ENCODE measurements around the gene GABRP.
"Not testable (repeated sequence)": the region's sequence is repeated elsewhere in the genome, so short reads cannot be mapped to it uniquely, and the experiment has no call there.

The GABRP gene

DNA sequence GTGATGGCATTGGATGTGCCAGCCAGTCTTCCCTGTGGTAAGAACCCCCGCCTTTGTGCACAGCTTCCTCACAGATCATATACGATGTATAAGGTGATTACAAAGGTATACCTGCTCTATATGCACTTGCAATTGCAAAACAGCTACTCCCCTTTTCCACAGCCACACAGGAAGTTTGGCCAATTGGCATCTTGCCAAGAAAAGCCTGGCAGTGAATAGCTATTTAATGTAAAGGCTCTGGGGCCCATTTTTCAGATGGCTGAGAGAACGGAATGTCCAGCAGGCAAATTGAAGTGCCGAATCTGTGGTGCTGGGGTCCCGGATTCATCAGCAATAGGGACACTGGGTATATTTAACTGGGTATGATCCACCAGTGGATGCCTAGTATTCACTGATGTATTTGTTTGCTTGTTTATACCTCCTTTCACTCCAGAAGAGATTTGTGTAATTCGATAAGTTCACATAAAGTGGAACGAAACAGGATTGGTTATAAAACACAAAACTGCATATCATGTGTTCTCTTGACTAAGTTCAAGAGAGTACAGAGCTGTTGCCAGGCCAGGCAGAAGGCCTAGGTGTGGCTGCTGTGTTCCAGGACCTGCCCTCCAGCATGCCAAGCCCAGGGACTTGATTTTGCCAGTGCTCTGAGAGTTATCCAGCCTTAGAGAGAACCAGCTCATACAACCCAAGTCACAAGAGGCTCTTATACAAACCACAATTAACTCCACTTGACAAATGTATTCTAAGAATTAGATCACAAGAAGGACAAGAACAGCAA is 27.7 kb upstream of the GABRP start:
- DNase-seq (ENCODE audit: low spot score), result no peak

DNA sequence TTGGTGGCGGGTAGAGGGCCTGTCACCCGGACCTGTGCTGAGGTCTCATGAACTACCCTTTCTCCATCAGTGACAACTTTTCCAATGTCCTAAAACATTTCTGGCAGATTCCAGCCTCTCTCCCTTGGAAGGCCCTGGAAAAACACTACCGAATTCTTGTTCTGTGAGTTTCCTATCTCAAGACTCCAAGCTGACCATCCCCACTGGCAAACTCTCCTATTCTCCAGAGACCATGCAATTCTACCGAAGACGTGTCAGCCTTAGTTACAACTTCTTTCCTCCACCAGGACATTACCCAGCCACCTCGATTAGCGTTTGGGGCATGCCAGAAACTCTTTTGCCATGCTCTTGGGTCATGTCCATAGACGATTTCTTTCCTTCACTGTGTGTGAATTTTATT is 26.8 kb upstream of the GABRP start:
- no peak for DNase-seq (ENCODE audit: low spot score)

DNA sequence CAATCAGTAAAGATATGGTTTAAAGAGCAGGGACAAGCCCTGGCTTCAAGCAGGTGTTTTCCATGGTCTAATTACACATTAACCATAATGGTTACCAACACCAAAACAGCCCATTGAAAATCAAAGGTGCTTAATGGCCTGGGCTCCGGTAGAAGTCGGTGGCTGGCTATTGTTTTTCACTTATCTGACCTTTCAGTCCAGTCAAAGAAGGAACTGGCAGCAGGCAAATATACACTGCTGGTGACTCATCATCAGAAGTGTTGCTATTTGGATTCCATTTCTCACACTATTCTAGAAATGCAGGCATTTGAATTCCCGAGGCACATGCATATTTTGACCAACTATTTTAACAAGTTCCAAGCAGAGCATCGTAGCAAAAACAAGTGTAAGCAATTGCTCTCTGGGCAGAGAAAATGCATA is 26.3 kb upstream of the GABRP start:
- DNase-seq (ENCODE audit: low spot score), result no peak

DNA sequence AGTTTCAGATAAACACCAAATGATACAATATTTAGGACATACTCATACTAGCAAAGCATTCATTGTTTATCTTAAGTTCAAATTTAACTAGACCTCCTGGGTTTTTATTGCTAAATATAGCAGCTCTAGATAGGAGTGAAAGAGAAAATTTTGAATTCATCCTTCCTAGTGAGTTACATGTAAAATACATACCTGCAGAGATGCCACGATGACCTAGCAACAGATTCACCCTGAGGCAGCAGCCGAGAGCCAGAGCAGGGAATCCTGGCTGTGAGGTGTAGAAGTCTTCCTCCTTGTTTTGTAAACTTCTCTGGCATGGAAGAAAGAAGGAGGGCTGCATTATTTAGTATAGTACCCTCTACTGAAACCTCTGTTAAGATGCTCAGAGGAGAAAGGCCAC is 25.9 kb upstream of the GABRP start:
- no peak for DNase-seq (ENCODE audit: low spot score)

DNA sequence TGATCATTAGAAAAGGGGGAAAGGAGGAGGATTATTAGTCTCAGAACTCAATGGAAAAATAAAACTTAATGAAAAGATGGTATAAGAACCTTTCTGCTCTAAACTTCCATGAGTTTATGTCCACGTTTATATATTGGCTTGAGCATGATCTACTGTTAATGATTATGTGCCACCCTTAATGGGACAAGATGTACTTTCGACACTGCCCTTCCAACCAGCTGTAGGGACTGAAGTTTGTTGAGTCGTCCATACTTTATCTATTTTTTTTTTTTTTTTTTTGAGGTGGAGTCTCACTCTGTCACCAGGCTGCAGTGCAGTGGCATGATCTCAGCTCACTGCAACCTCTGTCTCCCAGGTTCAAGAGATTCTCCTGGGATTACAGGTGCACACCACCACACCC is 25.0 kb upstream of the GABRP start:
- DNase-seq (ENCODE audit: low spot score), result no peak

DNA sequence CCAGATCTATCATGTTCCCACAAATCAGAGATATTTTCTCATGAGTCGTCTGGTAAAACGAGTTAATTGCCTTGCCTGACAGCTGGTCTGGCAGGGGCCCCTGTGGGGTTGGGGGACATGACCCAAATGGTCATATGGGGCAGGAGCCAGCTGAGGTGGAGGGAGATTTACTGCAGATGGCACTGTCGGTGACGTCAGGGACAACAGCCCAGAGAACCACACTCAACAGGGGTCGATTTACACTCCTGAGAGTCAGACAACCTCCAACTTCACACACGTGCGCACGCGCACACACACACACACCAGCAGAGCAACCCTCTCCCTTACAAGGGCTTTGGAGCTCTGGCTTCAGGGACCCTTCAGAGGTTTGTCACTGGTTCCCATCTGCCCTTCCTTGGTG is 23.4 kb upstream of the GABRP start:
- DNase-seq (ENCODE audit: low spot score), result no peak

DNA sequence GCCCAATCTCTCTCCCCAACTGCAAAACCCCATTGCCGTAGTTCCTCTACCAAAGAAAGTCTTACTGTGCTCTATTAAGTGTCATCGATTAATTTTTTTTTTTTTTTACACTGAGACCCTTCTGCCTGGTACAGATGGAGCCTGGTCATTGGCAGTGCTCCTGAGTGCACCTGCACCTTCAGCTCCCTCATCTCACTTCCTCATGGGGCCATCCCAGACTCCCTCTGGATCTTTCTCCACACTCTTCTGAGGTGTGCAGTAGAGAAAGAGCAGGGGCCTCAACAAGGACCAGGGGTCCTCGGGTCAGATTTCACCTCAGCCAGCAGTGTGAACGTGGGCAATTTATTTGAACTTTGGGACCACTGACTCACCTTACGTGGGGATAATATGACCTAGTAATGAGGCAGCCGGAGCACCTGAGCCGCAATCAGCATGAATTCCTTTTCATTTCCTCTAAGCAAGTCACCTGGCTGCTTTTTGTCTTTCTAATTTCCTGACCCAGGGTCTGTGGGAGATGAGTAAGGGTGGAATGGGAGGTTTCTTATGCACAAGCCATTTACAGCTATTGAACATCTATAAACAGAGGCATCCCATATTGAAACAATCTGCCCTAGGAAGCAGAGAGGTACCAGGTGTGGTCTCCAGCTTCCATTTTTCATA is 22.3 kb upstream of the GABRP start:
- DNase-seq (ENCODE audit: low spot score), result no peak

DNA sequence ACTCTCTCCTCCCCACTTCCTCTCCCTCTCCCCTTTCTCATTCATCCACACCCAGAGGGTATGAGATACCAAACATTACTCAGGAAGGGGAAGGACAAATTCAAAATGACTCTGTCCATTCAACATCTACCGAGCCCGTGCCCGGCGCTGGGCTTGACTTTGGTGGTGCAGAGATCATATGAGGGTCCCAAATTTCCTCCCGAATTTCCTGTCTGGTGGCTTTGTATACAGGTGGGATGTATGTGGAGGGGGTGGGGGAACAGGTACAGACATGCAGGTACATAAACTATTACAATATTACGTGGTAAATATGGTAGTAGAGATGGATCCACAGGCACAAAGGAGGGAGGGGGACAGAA is 21.8 kb upstream of the GABRP start:
- DNase-seq (ENCODE audit: low spot score), result no peak

DNA sequence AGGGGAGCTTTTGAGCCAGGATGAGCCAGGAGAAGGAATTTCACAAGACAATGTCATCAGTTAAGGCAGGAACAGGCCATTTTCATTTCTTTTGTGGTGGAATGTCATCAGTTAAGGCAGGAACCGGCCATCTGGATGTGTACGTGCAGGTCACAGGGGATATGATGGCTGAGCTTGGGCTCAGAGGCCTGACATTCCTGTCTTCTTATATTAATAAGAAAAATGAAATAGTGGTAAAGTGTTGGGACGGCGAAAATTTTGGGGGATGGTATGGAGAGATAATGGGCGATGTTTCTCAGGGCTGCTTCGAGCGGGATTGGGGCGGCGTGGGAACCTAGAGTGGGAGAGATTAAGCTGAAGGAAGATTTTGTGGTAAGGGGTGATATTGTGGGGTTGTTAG is 21.2 kb upstream of the GABRP start:
- not testable (repeated sequence) for DNase-seq (ENCODE audit: low spot score)

DNA sequence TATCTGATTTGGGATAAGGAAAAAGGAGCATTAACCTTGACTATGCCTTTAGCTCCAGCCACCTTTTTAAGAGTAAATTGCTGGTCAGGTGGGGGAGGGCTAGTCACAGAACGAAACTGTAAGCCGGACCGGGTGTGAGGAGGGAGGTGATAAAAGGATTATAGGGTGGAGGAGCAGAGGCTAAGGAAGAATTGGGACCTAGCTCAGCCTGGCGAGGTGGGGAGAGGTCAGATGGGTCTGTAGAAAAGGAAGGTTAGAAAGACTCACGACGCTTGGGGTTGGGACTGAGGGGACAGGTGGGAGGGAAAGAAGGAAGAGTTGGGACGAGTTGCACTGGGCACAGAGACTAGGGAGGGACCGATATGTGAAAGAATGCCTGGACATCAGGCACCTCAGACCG is 17.7 kb upstream of the GABRP start:
- not testable (repeated sequence) for DNase-seq (ENCODE audit: low spot score)

DNA sequence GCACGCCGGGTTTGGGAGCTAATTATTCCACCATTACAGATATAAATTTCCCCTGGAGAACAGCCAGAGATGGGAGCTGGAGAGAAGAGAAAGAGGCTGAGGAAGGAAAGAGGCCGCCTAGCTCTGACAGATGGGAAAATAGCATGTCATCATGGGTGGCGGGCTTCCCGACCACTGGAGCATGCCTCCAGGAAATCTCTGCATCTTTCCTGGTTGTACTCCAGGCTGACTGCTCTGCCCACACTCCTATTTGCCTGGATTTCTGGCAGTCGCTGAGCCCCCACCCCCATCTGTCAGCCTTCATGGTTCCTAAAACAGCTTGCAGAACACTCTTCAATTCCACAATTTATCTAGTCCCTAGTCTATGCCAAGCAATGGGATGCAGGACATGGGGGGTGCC is 14.3 kb upstream of the GABRP start:
- no peak for DNase-seq (ENCODE audit: low spot score)

DNA sequence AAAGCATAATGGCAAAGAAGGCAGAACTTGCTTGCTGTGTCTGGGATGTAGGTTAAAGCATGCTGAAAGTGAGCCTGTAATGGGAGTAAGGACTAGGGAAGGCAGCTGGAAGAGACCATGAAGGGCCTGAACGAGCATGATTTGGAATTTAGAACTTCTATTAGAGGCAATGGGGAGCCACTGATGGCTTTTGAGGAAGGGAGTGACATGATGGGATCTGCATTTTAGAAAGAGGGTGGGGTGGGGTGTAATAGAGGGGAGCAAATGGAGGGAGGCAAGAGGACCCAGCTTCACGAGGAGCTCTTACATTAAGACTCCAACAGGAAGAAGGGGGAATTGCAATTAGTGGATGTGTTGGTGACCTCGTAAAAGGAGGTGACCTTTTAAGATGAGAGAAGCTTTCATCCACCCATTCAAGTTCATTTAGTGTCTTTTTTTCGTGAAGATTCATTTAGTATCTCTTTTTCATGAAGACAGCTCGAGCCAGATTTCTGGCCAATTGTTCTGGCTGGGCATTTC is 13.6 kb upstream of the GABRP start:
- DNase-seq (ENCODE audit: low spot score), result no peak

DNA sequence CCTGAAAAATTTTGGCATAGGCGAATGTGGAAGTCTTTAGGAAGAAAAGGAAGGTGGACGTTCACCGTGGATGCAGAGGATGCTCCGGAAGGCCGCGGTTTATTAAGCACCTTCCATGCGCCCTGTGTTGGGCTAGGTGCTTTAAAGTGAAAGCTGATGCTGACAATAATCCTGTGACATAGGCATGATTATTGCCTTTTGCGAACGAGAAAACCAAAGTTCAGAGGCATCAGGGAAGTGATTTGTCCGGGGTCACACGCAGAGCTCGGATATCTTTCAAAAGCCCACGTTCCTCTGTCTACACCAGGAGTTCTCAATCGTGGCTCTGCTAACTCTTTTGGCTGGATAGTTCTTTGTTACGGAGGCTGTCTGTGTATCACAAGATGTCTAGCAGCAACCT is 12.0 kb upstream of the GABRP start:
- no peak for DNase-seq (ENCODE audit: low spot score)

DNA sequence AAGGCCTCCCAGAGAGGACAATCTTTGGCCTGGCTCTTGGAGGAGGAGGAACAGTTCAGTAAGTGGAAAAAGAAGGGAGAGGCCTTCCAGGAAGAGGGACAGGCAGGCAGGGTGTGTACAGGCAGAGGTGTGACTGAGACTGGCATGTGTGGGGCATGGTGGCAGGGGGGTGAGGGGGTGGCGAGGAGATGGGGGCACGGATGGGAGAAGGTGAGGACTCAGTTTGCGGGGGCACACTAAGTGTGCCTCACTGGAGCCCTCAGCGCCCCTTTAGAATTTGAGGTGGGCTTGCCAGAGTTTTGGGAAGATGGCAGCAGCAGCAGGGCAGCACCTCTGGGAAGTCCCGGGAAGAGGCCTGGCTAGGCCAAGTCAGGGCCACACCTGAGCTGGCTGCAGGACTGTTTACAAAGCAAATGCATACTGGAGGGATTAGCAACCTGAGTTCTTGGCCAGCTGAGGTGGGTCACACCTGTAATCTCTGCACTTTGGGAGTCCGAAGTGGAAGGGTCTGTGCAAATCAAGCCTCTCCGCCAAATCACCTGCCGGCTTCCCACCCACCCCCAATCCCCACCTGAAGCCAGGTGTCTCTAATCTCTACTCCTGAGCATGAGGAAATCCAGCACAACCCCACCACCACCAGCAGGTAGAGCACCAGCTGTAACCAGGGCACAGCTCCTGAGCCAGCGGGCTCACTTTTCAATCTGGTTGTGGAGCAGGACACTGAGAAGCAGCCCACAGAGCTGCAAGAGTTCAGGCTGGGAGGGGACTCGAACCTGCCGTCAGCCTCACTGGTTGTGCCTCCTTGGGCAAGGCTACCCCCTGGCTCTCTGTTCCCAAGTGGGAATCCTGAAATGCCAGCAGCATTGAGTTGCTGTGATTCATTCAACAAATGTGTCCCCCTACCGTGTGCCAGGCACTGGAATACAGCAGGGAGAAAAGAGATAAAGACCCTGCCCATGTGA is 10.2 kb upstream of the GABRP start:
- no peak for DNase-seq (ENCODE audit: low spot score)

DNA sequence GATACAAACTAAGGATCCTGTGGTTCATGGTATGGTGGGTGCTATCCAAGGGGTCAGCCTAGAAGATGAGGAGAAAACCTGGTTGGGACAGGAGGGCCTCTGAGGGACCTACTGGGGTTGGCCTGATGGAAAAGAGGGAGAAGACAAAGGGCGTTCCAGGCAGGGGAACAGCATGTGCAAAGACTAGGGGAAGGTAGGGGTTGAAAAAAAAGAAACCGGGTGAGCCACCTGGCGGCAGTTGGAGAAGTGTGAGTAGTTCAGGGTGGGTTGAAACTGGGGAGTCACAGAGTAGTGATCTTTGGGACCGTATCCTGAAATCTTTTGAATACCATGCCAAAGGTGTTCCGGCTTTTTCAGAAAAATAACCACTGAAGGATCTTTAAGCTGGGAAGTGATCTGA is 8.7 kb upstream of the GABRP start:
- no peak for DNase-seq (ENCODE audit: low spot score)

DNA sequence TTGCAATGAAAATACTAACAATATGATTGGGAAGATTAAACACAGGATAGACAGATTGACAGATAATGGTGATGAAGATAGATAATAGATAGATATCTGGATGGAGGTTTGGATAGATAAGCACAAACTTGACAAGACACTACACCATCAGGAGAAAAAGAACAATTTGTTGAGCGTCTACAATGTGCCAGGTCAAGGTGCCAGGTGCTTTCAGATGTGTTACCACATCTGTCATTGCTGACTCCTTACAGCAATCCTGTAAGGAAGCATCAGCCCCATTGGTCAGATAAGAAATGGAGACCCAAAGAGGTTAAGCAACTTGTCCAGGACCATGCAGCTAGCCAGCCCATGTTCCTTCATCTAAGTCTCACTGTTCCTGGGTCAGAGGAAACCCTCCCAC is 1.6 kb upstream of the GABRP start:
- DNase-seq (ENCODE audit: low spot score), result no peak

DNA sequence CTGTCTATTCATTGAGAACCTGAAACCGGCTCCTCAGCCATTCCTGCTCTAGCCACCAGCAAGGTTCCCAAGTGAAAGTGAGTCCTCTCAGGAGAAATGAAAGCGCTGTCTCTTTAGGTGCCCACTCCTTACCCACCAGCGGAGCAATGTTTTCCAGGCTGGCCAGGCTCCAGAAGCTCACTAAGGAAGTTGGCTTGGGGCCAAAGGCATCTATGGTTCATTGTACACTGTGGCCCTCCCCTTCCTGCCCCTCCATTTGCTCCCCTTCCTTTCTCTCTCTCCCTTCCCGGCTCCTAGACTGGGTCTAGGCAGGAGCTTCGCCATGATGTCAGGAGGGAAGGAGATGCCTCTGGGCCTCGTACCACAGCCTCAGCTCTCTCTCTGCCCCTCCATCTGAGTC is 1.1 kb upstream of the GABRP start:
- no peak for DNase-seq (ENCODE audit: low spot score)

DNA sequence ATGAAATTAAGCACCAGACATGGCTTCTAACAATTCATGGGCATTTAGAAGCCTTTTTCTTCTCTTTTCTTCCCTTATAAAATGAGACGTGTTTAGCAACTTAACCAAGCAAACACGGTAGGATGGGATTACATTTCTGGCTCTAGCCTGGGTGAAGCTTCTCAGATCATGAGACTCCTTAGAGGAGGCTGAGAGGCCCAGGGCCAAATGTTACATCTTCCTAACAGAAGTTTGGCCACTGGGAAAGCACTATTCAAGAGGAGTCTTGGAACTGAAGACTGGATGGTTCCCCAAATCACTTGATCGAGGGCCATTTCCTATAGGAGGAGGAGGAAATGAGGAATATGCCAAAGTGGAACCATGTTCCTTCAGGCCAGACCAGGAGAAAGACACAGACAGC is 1.9 kb downstream of the GABRP start:
- DNase-seq (ENCODE audit: low spot score), result no peak

DNA sequence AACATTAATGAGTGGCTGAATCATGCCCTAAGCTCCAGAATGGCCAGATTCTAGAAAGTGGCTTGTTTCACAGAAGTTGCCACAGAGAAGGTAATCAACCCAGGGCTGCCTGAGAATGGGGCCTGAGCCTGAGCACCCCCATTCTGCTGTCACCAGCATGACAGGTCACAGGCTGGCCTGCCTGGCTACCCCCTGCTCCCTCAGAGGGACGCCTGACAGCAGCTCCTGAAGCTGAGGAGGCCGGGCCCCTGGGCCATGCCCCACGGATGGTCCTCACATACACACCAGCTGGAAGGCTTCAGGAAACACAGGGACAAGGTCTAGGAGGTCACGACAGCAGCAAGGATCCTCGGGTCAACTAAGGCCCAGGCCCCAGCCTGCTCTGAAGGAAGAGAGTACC is 3.7 kb downstream of the GABRP start:
- no peak for DNase-seq (ENCODE audit: low spot score)

DNA sequence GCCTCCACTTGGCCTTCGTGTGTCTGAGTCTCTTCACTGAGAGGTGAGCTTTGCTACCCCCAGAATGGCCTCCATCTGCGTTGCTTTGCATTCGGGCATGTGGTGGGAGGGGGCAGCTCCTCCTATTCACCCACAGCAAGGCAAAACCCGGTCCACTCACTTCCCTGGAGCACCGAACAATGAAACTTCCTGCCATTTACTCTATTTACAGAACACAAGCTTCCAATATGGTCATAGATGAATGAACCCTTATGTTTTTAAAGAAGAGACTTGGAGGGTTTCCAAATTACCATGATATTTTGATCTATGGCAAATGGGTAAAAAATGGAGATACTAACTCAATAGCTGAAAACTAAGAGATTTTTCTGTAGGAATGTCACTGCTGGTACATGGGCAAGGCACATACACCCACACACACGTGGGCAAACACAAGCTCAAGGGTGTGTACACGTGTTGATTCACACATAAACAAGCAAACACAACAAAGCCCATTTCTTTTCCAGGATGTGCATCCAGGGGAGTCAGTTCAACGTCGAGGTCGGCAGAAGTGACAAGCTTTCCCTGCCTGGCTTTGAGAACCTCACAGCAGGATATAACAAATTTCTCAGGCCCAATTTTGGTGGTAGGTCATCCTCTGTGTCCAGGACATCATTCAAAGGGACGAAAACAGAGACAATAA is 5.2 kb downstream of the GABRP start:
- no peak for DNase-seq (ENCODE audit: low spot score)

DNA sequence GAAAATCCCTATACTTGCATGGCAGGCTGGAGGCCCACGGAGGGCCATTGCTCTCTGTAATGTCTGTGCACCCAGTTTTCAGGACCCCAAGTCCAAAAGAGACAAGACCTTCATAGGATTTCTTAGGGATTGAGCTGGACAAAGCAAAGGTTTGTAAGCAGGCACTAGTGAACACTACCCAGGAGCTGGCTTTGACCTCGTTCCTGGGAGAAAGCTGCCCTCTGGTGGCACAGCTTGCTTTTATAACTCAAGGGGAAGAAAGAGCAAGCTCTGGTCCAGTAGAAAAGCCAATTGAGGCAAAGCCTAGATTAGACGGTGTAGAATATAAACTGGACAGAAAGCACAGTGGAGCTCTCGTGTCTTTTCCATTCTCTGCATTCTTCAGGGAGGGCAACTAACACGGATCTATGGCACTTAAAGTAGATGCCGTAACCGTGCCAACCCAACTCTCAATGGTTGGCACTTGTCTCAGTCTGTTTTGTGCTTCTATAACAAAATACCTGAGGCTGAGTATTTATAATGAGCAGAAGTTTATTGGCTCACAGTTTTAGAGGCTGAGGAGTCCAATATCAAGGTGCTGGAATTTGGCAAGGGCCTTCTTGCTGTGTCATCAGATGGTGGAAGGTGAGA is 7.9 kb downstream of the GABRP start:
- DNase-seq (ENCODE audit: low spot score), result peak; percentile 75

DNA sequence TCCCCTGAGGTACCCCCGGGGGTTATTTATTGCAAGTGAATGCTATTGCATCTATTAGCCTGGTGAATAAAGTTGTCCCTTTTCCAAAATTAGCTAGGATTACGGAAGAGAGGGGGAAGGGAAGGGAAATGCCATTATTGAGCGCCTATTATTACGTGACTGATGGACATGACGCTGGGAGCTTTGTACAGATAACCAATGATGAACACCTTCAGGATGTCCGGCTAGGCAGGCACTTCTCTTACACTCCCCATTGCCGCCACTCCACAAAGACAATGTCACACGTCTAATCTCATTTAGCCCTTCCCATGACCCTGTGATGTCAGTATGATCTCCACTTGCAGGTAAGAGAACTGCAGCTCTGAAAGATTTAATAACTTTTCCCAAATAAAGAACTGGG is 9.4 kb downstream of the GABRP start:
- DNase-seq (ENCODE audit: low spot score), result no peak
